Astrocyte (in vitro differentiated cells and primary cell): Measurements from ENCODE around the gene HSD11B2.

Experiments
- EZH2 ChIP-seq: IDR thresholded peaks from 2 replicates; pipeline ENCODE4 v1.6.1; 2012; ENCODE audit warnings: mild to moderate bottlenecking, low read length, inconsistent platforms; ENCODE audit not compliant: insufficient read depth
- TF ChIP-seq, protein P1 (sequence below): IDR thresholded peaks from 2 replicates; pipeline ENCODE4 v1.5.1; 2011; ENCODE audit warnings: low read depth, mild to moderate bottlenecking, inconsistent platforms, low read length, moderate library complexity; ENCODE audit not compliant: insufficient read depth

DNA sequence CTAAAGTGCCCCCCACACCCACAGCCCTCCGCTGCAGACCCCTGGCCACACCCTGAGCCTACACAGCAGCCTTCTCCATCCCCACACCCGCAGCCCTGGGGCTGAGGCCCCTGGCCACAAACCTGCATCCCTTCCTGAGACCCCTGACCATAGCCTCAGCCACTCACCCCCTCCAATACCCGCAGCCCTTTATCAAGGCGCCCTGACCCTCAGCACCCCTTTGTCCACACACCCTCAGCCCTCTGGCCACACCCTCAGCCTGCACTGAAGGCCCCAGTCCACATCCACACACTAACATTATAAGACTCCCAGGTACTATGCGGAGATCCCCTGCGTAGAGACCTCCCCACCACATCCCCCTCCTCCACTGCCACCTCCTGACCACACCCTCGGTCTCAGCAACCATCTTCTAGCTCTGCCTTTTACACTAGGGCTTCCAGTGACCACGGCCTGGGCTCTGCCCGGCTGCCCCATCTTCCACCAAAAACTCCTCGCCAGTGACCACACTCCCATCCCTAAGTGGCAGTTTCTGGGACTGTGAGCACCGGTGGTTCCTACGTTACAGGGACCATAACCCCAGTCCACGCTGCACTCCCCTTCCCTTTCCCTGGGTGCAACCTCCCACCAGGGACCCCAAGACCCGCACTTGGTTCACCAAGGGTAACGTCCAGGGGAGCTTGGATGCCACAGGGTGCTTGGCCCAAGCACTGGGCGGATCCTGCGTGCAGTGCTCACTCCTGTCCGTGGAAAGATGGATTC, 38.4 kb upstream of the HSD11B2 start:
- TF ChIP-seq, protein P1, sequence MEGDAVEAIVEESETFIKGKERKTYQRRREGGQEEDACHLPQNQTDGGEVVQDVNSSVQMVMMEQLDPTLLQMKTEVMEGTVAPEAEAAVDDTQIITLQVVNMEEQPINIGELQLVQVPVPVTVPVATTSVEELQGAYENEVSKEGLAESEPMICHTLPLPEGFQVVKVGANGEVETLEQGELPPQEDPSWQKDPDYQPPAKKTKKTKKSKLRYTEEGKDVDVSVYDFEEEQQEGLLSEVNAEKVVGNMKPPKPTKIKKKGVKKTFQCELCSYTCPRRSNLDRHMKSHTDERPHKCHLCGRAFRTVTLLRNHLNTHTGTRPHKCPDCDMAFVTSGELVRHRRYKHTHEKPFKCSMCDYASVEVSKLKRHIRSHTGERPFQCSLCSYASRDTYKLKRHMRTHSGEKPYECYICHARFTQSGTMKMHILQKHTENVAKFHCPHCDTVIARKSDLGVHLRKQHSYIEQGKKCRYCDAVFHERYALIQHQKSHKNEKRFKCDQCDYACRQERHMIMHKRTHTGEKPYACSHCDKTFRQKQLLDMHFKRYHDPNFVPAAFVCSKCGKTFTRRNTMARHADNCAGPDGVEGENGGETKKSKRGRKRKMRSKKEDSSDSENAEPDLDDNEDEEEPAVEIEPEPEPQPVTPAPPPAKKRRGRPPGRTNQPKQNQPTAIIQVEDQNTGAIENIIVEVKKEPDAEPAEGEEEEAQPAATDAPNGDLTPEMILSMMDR = no peak
- no peak for TF ChIP-seq EZH2
